HEK293 (cell line): ENCODE measurements around the gene SPECC1L.

Experiments used
- ZNF707 ChIP-seq: fragments of 450-650 bp; formaldehyde crosslinking; IDR thresholded peaks from 2 replicates; pipeline ENCODE4 v1.5.1; 2016; ENCODE audit warnings: missing biosample characterization, missing genetic modification characterization
- TF ChIP-seq, protein P1 (sequence below): fragments of 450-650 bp; formaldehyde crosslinking; IDR thresholded peaks from 2 replicates; pipeline ENCODE4 v1.5.1; 2016; ENCODE audit warnings: missing biosample characterization, missing genetic modification characterization

GRCh38 chr22:24420977-24421343, 150.3 kb downstream of the SPECC1L start:
- TF ChIP-seq, protein P1, sequence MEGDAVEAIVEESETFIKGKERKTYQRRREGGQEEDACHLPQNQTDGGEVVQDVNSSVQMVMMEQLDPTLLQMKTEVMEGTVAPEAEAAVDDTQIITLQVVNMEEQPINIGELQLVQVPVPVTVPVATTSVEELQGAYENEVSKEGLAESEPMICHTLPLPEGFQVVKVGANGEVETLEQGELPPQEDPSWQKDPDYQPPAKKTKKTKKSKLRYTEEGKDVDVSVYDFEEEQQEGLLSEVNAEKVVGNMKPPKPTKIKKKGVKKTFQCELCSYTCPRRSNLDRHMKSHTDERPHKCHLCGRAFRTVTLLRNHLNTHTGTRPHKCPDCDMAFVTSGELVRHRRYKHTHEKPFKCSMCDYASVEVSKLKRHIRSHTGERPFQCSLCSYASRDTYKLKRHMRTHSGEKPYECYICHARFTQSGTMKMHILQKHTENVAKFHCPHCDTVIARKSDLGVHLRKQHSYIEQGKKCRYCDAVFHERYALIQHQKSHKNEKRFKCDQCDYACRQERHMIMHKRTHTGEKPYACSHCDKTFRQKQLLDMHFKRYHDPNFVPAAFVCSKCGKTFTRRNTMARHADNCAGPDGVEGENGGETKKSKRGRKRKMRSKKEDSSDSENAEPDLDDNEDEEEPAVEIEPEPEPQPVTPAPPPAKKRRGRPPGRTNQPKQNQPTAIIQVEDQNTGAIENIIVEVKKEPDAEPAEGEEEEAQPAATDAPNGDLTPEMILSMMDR = no peak
- no peak for TF ChIP-seq ZNF707 (tag by site-specific recombination)
